ENCODE data around the gene CDC42BPB.
"Not testable (repeated sequence)": the region's sequence is repeated elsewhere in the genome, so short reads cannot be mapped to it uniquely, and the experiment has no call there.

Gene CDC42BPB

DNA sequence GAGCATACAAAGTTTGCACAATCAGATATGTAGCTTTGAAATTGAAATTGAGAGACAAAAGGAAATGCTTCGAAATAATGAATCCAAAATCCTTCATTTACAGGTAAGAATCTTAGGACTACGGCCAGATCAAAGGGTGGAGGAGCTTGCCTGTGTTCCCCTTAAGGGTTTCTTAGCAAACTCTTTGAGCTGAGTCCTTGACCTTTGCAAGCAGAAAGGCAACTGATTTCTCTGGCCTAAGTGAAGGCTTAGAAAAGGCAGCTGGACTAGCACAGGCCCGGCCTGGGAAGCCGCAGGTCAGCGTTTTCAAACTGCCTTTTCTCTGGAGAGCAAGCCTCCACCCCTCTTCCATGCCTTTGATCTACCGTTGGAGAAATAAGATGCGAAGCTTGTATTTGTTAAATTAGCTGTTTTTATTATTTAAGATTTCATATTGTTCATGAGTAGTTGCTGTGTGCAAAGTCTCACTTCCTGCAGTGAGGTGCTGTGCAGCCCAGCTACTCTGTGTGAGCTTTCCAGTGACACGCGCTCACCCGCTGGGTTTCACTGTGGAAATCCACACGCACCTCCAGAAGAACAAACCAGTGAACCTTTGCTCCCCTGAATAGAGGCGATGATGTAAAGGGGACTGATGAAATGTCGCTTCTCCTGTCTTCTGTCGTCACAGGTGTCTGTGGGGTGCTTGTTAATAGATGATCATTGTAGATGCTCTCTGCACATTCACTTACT, 159.9 kb downstream of the CDC42BPB start:
- no peak for DNase-seq

DNA sequence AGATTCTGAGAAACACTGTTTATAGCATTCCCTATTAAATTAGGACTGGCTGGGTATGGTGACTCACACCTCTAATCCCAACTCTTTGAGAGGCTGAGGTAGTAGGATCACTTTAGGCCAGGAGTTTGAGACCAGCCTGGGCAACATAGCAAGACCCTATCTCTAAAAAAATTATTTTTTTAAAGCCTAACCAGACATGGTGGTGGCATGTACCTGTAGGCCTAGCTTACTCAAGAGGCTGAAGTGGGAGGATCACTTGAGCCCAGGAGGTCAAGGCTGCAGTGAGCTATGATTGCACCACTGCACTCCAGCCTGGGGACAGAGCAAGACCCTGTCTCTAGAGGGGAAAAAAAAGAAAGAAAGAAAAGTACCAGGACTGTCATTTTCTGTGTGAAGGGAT, 160.6 kb downstream of the CDC42BPB start:
- DNase-seq = not testable (repeated sequence)

DNA sequence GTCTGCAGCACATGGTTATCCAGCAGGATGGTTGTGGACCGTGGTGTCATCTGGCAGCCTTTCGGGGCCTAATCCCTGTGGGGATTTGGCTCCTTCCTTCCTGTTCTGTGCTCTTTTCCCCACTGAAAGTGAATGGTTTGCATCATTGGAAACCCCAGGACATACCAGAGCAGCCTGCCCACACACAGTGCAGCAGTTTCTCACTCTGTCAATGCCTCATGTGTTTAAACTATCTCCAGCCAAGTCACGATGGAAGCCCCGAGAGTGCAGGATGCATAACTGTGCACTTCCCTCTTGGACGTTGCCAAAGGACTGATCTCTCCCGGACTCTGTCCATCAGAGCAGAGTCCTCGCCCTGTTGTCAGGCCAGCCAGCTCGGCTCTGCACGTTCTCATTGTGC, 163.9 kb downstream of the CDC42BPB start:
- DNase-seq = peak in 6 of 14 donors; percentile 6 to 78 (median 20)

DNA sequence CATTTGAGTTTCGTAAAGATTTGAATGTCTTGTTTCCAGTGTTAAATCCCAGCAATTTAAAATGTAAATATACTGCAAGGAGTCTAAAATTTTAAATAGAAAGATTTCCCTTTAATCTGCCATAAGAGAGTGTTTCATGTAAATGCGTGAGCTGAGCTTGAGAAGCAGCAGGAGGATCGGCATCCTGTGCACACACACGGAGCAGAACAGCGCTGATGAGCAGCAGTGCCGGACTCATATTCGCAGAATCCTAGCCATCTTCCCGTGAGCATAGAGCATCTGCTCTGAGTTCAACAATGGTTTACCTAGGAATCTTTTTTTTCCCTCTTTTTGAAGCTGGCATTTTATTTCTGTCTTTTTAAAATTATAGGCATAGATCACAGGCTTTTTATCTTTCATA, 164.7 kb downstream of the CDC42BPB start:
- DNase-seq = no peak

DNA sequence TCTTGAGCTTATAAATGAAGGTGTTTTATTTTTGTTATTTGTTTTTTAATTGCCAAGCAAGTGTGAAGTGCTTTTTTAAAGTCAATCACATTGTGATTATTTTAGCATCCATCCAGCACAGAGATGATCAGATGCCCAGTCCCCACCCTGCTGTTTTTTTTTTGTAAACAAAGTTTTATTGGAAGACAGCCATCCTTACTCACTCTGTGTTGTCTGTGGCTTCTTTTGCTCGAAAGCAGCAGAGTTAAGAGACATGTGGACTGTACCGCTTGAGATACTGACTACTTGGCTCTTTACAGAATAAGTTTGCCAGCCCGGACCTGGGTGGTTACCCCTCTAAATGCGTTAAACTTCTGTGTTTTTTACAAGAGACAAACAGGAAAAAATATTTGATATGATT, 165.8 kb downstream of the CDC42BPB start:
- no peak for DNase-seq

DNA sequence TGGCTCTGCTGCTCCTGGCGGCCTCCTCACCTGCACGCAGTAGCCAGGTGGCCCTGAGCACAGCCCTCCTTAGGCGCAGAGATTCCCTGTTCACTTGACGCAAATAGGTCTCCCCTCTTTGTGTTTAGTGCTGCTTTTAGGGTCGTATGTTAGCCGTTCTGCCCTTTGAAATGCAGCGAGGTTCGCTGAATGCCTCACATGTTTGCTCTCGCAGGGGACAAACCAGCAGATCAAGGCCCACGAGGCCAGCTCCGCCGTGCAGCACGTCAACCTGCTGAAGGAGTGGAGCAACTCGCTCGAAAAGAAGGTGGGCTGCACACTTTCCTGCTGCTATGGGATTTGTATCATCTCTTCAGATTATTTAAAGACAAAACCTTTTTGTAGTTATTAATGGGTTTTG, 166.2 kb downstream of the CDC42BPB start:
- DNase-seq = no peak

DNA sequence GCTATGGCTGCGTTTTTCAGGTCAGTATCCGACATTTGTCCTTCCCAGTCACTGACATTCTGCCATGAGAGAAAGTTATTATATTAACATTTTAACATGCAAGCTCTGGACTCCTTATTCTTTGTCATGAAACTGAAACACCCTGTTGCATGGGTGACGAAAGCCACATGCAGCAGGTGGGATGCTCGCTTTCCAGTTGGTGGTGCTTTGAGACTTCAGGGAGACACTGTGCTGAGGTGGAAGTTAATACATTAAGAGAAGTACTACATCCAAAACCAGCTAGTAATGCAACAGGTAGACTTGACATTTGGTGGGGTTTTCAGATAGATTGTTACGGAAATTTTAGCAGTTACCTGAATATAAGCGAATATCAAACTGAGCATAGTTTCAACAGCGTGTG, 167.7 kb downstream of the CDC42BPB start:
- DNase-seq = no peak

DNA sequence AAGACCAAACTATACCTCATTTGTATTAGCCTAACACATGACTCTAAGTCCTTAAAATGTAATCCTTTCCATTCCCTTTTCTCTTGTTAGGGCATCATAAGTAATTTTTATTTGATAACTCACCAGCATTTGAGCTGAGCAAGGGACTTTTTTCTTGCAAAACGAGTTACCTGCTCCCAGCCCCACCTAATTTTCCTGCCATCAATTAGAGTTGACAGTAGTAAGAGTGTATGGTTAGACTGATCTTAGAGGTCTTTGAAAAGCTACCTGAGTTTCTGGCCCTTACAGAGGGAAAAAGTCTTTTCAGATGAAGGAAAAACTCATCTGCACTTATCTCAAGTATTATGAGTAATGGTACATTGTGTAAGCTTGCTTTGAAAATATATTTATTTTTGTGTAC, 168.6 kb downstream of the CDC42BPB start:
- no peak for DNase-seq

DNA sequence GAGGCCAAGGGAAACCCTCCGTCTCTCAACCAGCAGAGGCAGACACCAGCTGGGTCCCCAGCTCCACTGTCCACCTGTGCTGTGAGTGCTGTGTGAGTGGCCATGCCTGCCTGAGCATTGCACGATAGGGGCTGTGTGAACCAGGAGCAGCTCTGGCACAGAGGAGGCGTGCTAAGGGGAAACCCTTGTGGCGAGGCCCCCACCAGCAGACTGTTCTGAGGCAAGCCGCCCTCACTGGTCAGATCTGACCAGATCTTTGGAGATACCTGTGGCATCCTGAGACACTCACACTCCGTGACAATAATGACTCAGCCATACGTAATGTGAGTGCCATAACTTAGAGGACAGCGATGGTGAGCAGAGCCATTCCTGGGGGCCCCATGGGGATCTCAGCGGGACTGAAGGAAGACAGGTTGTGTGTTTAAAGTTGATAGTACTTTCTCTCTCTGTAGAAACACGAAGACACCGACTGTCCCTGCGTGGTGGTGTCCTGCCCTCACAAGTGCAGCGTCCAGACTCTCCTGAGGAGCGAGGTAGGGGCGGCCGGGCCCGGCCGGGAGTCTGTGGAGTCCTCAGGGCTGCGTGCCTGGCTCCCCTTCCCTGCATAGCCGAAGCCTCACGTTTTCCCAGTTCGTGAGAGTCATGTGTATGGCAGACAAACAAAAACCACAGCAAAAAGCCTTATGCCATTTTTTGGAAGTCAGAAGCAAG, 171.5 kb downstream of the CDC42BPB start:
- no peak for DNase-seq

DNA sequence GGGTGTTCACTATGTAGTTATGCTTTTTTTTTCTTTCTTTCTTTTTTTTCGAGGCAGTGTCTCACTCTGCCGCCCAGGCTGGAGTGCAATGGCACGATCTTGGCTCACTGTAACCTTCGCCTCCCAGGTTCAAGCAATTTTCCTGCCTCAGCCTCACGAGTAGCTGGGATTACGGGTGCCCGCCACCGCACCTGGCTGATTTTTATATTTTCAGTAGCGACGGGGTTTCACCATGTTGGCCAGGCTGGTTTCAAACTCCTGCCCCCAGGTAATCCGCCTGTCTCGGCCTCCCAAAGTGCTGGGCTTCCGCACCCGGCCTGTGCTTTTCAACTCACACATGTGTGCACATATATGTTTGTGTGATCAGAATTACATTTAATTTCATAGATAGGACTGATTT, 173.8 kb downstream of the CDC42BPB start:
- no peak for DNase-seq

DNA sequence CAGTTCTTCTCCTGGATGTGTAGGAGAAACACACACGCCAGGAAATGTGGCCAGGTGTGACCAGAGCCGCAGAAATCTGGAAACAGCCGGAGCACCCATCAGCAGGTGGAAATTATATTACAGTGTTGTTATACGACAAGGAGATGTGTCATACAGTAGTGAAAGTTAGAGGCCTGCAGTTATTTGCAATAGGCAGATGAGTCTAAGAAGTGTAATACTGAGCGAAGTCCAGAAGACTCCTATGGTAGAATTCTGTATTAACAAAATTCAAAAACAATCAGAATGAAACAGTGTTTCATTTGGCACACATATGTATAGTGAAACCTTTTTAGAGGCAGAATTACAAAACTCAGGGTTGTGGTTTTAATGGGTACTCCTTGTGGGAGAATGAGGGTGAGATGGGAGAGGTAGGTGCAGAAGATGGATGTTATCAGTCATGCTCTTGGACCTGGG, 174.2 kb downstream of the CDC42BPB start:
- no peak for DNase-seq

Data from C1 segment of cervical spinal cord (tissue), 14 donors.